Measurements from ENCODE around the gene OSBP2. TPM values are rescaled to one million over a fixed set of nuclear protein-coding genes. Genes with fewer than 3 reads are reported as not detected.
A peak's percentile ranks its signal among the peaks of the same experiment; 100 is the strongest.

OSBP2 gene
- total RNA-seq, 6 experiments from 2014 or later, result 0.31 to 3.4 (median 0.93) TPM

DNA sequence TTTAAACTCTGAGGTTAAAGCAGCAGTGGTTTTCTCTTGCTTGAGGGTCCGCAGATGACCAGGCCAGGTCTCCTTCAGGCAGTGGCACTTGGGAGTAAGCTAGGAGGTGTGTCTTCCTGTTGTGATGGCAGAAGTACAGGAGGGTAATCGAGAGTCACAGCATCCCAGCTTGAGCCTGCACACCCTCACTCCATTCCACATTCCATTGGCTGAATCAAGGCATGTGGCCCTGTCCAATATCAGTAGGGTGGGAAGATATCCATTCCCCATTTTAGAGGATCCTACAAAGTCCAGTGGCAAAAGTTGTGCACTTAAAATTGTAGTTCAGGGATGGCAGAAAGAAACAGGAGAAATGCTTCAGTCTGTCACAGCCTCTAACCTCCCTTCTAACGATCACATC lies 23.3 kb downstream of the OSBP2 start:
- DNase-seq, result no peak
- Histone ChIP-seq H3K36me3 (no peaks in the 10 kb centered on the region), H3K27me3 (no peaks in the 10 kb centered on the region), H3K9me3 (no peaks in the 10 kb centered on the region), H3K4me3 (no peak overlapping the region), H3K4me1 (no peaks in the 10 kb centered on the region), H3K27ac (no peak overlapping the region)
- TF ChIP-seq POLR2A (IDR thresholded peaks at IDR 0.05), result no peak
- TF ChIP-seq, protein P1, sequence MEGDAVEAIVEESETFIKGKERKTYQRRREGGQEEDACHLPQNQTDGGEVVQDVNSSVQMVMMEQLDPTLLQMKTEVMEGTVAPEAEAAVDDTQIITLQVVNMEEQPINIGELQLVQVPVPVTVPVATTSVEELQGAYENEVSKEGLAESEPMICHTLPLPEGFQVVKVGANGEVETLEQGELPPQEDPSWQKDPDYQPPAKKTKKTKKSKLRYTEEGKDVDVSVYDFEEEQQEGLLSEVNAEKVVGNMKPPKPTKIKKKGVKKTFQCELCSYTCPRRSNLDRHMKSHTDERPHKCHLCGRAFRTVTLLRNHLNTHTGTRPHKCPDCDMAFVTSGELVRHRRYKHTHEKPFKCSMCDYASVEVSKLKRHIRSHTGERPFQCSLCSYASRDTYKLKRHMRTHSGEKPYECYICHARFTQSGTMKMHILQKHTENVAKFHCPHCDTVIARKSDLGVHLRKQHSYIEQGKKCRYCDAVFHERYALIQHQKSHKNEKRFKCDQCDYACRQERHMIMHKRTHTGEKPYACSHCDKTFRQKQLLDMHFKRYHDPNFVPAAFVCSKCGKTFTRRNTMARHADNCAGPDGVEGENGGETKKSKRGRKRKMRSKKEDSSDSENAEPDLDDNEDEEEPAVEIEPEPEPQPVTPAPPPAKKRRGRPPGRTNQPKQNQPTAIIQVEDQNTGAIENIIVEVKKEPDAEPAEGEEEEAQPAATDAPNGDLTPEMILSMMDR (IDR thresholded peaks at IDR 0.05), result no peak
- intact Hi-C loops (cut with DNase I), result no loop called here
- no peak for ATAC-seq
- WGBS (ENCODE audit: insufficient coverage, low coverage, low lambda C conversion rate, missing lambda C conversion rate), result 78% methylated on average over 2 of the region's 3 CpGs

DNA sequence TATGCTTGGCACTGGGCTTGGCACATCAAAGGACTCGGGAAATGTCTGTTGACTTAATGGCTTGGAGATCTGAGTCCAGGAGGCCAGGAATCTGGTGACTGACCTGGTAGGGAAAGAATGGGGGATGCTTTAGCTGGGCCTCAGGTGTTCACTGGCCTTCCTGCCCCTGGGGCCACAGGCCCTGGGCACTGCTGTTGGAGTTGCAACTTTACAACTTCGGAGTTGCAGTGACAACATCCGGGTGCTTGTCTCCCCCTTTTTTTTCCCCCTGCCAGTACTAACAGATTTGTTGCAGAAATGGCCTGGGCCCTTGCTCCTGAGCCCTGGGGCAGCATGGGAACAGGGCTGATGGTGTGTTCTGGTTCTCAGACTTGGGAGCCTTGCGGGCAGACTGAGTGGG lies 23.8 kb downstream of the OSBP2 start:
- no peak for ATAC-seq
- no peak overlapping the region for H3K27ac ChIP-seq
- H3K4me3 ChIP-seq, result no peak overlapping the region
- H3K36me3 ChIP-seq, result no peaks in the 10 kb centered on the region
- H3K27me3 ChIP-seq, result no peaks in the 10 kb centered on the region
- TF ChIP-seq, protein P1 (IDR thresholded peaks at IDR 0.05), result no peak
- no peak for TF ChIP-seq POLR2A (IDR thresholded peaks at IDR 0.05)
- intact Hi-C loops (cut with DNase I), result no loop called here
- DNase-seq, result no peak
- WGBS (ENCODE audit: insufficient coverage, low coverage, low lambda C conversion rate, missing lambda C conversion rate), result 87% methylated on average over 3 of the region's 4 CpGs
- H3K9me3 ChIP-seq, result no peaks in the 10 kb centered on the region
- H3K4me1 ChIP-seq, result no peaks in the 10 kb centered on the region

DNA sequence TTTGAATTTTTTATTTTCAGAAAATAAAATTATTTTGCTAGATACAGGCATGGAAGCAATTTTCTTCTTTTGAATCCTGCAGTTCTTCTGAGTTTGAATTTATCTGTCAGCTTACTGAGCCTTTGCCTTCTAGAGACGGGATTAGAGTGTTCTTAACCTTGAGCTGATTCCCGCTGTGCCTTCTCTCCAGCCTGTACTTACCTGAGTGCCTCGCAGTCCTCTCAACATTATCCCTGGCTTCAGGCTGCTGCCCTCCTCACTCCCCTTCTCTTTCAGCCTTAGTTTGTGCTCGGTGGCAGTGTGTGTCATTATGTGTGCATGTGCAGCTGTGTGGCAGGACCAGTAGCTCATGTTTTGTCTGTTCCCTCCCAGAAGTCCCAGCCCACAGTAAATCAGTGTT lies 24.3 kb downstream of the OSBP2 start:
- intact Hi-C loops (cut with DNase I), result no loop called here
- no peak for ATAC-seq
- WGBS (ENCODE audit: insufficient coverage, low coverage, low lambda C conversion rate, missing lambda C conversion rate), result 73% methylated on average over 2 of the region's 4 CpGs

DNA sequence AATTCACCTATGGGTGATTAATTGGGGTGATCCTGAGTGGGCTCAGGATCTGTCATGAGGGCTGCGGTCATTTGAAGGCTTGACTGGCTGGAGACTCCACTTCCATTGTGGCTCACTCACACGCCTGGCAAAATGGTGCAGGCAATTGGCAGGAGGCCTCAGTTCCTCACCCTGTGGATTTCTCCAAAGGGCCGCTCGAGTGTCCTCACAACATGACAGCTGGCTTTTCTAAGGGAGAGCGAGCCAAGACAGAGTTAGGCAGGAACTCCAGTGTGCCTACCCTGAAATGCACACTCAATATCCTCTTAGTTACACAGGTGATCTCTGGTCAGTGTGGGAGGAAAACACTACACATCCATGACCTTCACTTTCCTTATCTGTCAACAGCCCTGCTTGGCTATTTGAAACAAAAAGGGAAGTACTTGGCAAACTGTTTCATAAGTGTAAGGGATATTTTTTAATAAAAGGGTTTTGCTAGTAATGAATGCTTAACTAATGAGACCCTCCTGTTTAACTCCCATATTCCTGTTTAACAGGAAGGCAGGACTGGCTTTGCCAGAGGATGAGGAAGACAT lies 25.7 kb downstream of the OSBP2 start:
- intact Hi-C loops (cut with DNase I), result no loop called here
- no peaks in the 10 kb centered on the region for H3K27me3 ChIP-seq
- no peak overlapping the region for H3K4me3 ChIP-seq
- WGBS (ENCODE audit: insufficient coverage, low coverage, low lambda C conversion rate, missing lambda C conversion rate), result 67% methylated on average over 2 of the region's 5 CpGs
- ATAC-seq (peak in 1 of 4 donors; percentile 73), DNase-seq (no peak)
- no peak for TF ChIP-seq POLR2A (IDR thresholded peaks at IDR 0.05)
- TF ChIP-seq, protein P1 (IDR thresholded peaks at IDR 0.05), result no peak
- no peak overlapping the region for H3K27ac ChIP-seq
- H3K36me3 ChIP-seq, result no peaks in the 10 kb centered on the region
- H3K9me3 ChIP-seq, result no peaks in the 10 kb centered on the region
- H3K4me1 ChIP-seq, result no peaks in the 10 kb centered on the region

More for the DNA sequence above, 24.3 kb downstream of the OSBP2 start:
- Histone ChIP-seq H3K4me3 (no peak overlapping the region), H3K4me1 (no peaks in the 10 kb centered on the region), H3K9me3 (no peaks in the 10 kb centered on the region), H3K27ac (no peak overlapping the region), H3K27me3 (no peaks in the 10 kb centered on the region), H3K36me3 (no peaks in the 10 kb centered on the region)
- DNase-seq, result no peak
- TF ChIP-seq, protein P1 (IDR thresholded peaks at IDR 0.05), result no peak
- TF ChIP-seq POLR2A (IDR thresholded peaks at IDR 0.05), result no peak

DNA sequence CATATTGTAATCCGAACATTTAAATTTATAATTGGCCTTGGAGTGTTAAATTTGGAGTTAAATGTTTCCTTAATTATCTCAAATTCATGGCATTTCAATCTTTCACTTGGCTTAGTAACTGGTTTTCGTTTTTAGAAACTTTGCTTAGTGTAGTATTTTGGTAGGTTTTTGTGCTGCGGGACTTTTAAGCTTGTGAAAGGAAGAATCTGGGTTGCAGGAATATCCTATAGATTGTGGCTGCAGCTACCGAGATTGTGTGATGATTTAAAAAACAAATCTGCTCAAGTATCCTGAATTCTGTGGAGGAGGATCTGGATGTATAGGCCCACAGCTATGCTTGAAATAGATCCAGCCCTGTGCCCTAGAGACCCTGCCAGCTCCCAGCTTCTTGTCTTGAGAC lies 27.1 kb downstream of the OSBP2 start:
- no peak overlapping the region for H3K4me3 ChIP-seq

More for the DNA sequence above, 27.1 kb downstream of the OSBP2 start:
- H3K36me3 ChIP-seq, result no peaks in the 10 kb centered on the region
- TF ChIP-seq, protein P1 (IDR thresholded peaks at IDR 0.05), result no peak
- no peak for TF ChIP-seq POLR2A (IDR thresholded peaks at IDR 0.05)
- H3K27ac ChIP-seq, result no peak overlapping the region
- H3K9me3 ChIP-seq, result no peaks in the 10 kb centered on the region
- ATAC-seq, result no peak
- DNase-seq, result no peak
- intact Hi-C loops (cut with DNase I), result no loop called here
- H3K4me1 ChIP-seq, result no peaks in the 10 kb centered on the region
- no peaks in the 10 kb centered on the region for H3K27me3 ChIP-seq
- WGBS (ENCODE audit: insufficient coverage, low coverage, low lambda C conversion rate, missing lambda C conversion rate), result 72% methylated on average over 4 of the region's 4 CpGs

Data from right lobe of liver (tissue), 6 donors.